NCI-H2171 treated with DMSO at 0.1 percent for 48 hours (cell line): ENCODE measurements around the gene CCDC78.

Source experiments
- DNase-seq: peaks from one replicate; lab custom pipeline; 2025; lab: John Stamatoyannopoulos, UW

Gene CCDC78

DNA sequence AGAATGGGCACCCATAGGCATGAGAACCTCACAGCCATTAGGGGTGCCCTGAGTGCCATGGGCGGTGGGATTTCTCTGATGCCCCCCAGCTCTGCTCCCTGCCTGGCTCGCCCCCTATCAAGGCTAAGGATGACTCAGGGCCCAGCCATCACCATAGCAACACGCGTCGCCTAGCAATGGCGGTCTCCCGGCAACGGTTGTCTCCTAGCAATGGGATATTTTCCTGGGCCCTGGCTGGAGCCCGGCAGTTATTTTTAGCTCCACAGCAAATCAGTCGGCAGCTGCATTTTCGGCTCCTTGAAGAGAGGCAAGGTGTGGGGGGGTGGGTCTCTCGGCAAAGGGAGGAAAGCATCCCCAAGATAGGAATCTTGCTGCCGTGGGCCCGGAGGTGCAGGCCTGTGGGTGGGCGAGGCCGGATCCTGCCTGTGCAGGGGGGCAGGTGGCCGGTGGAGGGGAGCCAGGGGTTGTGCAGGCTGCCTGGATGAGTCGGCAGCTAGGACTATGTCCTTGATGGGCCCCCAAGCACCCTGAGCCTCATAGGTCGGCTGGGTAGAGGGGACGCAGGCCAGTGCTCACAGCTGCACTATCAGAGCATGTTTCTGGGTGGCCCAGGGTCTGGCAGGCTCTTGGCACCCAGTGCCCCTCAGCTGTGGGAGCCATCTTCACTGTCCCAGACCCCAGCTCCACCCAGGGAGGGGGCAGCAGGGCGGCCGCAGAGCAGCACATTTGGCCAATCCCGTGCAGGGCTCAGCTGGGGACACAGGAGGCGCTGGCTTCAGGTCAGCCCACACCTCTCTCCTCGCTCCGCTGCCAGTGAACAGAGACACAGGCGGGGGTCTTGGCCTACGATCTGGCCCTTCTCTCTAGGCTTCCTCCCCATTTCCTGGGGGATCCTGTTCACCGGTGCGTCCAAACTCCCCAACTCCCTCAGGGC is 16.4 kb downstream of the CCDC78 start:
- peak; percentile 93 for DNase-seq

- no peak for DNase-seq
Observed at GRCh38 chr16:708959-709358, 17.3 kb downstream of the CCDC78 start.

DNA sequence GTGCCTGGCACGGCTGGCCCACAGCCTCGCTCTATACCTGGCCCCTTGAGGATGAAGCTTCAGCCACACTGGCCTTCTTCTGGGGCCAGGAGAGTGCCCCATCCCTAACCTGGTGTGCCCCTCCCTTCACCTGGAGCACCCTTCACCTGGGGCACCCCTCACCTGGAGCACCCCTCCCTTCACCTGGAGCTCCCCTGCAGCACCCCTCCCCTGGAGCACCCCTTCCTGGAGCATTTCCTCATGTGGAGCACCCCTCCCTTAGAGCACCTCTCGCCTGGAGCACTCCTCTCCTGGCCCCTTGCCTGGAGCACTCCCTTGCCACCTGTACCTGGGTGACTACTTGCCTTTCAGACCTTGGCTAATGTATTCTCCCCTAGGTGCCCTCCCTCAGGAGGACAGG is 18.2 kb downstream of the CCDC78 start:
- DNase-seq: no peak

- DNase-seq: no peak
Observed at GRCh38 chr16:707062-707538, 19.1 kb downstream of the CCDC78 start.

DNA sequence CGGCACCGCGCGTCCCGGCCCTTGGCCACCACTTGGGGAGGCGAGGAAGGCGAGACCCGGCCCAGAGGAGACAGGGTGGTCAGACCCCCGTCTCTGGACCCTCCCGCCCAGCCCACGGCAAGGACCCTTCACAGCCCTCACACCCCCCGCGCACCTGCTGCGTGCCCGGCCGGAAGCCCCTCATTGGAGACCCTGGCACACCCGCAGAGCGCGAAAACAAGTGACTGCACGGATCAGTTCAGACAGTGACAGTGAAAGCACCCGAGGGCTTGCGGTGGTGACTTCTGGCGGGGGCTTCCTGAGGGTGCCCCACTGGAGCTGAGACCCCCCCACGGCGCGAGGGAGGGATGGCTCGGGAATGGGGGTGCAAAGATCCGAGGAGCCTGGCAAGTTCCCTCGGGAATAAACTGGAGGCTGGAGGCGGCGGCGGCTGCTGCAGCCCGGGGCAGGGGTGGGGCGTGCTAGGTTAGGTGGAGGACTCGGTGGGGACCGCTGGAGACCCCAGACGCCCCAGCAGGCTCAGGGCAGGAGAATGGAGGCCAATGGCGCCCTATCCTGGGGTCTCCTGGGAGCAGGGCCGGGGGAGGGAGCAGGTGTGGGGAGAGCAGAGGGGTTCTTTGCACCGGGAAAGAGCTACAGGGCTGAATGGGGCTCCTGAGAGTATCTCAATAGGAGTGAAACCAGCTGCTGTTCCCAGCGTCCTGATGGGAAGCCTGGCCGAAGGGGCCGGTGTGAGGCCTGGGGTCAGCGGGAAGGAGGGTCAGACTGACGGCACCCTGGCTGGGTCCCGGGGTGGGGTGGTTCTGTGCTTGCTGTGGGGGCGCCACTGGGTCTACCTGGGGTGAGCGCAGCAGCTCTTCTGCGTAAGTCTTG is 19.8 kb downstream of the CCDC78 start:
- DNase-seq: peak; percentile 71

- DNase-seq: peak; percentile 81
Observed at GRCh38 chr16:705431-706188, 20.6 kb downstream of the CCDC78 start, which contains the start of gene FBXL16. Gene FBXL16 (minus strand): TSS chr16:705801. CDS start chr16:697405, 8,396 bp downstream.

GRCh38 chr16:704552-705380 is 21.5 kb downstream of the CCDC78 start:
- DNase-seq: no peak

DNA sequence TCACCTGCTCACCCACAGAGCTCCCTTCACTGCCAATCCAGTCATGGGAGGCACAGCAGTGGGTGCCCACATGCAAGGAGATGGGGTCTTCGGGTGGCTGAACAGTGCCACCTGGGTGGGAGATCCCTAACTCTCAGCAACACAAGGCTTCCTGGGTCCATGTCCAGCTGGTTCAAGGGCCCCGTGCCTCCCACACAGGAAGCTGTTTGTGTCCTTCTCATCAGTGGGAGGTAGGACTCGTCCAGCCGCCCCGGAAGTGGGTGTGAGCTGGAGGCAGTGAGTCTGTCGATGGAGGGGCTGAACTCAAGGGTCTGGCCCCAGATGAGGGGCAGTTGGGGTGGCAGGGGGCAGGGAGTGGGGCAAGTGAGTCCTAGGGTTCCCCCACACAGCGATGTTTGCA is 22.2 kb downstream of the CCDC78 start:
- DNase-seq: no peak

DNA sequence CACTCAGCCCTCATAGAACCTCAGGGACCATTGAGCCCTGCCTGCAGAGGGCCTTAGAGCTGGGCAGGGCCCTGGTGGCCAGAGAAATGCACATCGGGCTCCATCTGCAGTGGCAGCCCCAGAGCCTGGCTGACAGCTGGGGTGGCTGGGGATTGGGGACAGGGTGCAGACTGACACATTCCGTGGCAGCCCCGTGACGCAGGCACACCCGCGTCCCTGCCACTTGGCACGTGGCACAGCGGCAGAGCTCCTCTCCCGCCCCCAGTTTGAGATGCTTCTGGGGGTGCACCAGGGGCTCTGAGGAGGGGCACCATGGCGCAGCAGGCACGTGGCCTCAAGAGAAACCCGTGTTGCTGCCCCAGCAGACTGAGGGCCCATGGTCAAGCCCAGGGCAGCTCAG is 22.8 kb downstream of the CCDC78 start:
- no peak for DNase-seq

DNA sequence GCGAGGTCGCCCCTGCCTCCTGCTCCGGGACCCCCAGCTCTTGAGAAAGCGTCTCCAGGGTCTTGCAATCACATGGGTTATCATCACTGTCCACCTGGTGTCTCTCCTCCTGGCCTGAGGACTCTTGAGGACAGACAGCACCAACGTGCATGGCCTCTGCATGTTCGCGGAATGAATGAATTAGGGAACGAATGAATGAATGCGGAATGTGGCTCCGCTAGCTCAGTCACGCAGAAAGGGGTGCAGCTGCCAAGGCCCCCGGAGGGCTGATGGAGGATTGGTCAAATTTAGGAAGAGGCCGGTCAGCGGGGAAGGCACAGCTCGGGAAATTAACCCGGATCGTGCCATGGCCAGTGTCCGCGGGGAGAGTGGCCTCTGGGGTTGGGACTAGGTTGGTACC is 23.9 kb downstream of the CCDC78 start:
- DNase-seq: no peak

DNA sequence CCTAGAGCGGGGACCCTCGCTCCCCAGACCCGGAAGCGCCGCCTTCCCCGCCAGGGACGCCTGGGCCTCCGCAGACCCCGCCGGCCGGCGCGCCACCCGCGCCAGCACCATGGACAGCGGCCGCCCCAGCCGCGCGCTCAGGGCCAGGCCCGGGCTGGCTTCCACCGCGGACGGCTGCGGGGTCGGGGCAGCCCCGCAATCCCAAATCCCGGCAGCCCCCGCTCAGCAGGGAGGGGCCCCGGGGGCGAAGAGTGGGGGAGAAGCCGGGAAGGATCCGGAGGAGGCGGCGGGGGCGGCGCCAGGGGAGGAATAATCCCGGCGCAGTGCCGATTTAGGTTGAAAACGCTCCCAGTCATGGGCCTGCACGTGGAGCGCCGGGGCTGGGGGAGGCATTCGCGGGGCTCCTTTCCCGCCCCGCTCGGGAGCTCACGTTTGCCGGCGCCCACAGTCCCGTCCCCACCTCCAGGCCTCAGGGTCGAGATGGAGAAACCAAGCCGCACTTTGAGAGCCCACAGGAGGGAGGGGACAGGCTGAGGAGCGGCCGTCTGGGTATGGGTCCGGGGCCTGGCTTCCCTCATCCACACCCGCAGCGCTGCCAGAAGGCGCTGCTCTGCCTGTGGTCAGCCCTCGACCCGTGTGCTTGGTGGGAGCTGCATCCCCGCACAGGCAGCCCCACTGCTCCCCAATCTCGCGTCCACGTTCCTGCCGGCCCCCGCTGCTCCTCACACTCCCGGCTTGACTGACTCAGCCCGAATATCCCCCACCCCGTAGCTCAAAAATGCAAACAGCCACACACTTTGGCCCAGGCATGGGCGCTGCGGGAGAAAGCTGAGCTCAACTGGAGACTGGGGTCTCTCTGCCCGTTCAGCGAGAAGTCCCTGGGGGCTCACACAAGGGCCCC is 25.3 kb downstream of the CCDC78 start:
- no peak for DNase-seq

GRCh38 chr16:698911-699671 is 27.2 kb downstream of the CCDC78 start:
- no peak for DNase-seq

- peak; percentile 97 for DNase-seq
Observed at GRCh38 chr16:695355-696089, 30.7 kb downstream of the CCDC78 start.

- DNase-seq: no peak
Observed at GRCh38 chr16:694863-695354, 31.3 kb downstream of the CCDC78 start.

DNA sequence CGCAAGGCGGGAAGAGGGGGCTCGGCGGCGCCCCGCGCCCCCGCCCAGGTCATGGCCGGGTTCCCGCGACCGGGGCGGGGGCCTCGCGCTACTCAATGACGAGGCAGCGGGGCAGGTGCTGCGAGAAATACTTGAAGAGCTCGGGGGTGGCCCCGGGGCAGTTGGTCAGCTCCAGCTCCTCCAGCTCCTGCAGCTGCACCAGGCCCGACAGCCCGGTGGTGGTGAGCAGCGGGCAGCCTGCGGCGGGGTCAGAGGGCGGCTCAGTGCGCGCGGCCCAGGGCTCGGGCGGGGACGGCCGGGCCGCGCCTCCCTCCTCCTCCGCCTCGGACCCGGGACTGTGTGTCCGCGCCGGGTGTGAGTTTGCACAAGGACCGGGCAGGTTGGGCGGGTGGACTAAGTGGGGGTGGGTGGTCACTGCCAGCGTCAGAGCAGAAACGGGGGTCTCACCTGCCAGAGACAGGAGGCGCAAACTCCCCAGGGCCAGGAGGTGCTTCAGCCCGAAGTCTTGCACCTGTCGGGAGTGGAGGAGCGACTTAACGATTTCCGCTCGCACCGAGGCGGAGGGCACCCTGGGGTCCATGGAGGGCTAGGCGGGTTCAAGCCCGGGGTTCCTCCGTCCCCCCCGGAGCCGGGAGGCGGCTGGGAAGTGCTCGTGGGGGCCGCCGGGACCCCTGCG is 31.9 kb downstream of the CCDC78 start:
- DNase-seq: no peak

DNA sequence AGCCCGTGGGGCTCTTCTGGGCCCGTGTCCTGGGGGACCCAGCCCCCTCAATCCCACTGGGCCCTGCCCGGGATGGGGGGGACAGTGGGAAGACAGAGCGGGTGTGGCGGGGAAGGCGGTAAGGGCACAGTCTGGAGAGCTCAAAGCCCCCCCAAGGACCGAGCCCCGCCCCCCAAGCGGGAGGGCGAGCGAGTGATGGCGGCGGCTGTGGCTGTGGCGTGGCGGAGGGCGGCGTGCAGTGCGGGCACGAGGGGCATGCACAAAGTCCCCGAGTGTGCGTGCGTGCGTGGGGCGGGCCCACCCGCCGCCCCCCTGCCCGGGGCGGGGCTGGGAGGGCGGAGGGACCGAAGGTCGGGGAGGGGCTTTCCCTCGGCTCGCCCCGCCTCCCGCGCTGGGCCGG is 32.5 kb downstream of the CCDC78 start:
- no peak for DNase-seq

DNA sequence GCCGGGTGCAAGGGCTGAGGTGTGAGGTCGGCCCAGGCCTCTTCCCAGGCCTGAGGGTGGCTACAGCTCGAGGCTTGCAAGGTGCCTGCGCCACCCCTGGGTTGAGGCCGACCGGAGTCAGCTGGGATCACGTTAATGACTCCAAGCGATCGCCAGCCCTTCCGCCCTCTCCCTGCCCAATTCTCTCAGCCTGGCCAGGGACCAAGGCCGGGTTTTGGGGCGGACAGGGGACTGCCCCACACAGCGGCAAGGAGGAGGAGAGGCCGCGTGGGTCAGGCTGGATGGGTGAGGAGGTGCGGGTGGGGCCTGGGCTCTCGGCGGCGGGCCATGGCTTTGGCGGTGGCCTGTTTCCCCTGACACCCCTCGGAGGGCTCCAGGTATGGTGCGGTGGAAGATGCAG is 32.9 kb downstream of the CCDC78 start:
- DNase-seq: no peak
